Measurements from ENCODE around the gene IFNGR2.

- TF ChIP-seq EZH2 (IDR thresholded peaks at IDR 0.05; ENCODE audit: insufficient read depth, poor library complexity, severe bottlenecking) (no peak), EZH2phosphoT487 (IDR thresholded peaks at IDR 0.05; ENCODE audit: insufficient read depth, low read depth) (no peak)
Measured at GRCh38 chr21:33481314-33481943, 78.2 kb downstream of the IFNGR2 start.

All from GM23248 (cell line).